Dendritic cell treated with granulocyte-macrophage colony-stimulating factor and Interleukin-4, amounts not matched to agents 40 ng/mL and 50 ng/mL, for 4 days (primary cell): ENCODE results near the gene EFEMP2.
A peak's percentile ranks its signal among the peaks of the same experiment; 100 is the strongest.

ENCODE experiments used
- H3K27ac Mint-ChIP-seq: one replicate; pipeline ENCODE4 v1.8.0; 2022; ENCODE audit warnings: mild to moderate bottlenecking, mixed read lengths
- H3K27me3 Mint-ChIP-seq: one replicate; pipeline ENCODE4 v1.8.0; 2022; ENCODE audit warnings: mild to moderate bottlenecking, mixed read lengths
- H3K36me3 Mint-ChIP-seq: one replicate; pipeline ENCODE4 v1.8.0; 2022; ENCODE audit warnings: low read depth, mixed read lengths
- H3K4me1 Mint-ChIP-seq: one replicate; pipeline ENCODE4 v1.8.0; 2022; ENCODE audit warnings: low read depth, mixed read lengths
- H3K4me3 Mint-ChIP-seq: one replicate; pipeline ENCODE4 v1.8.0; 2022; ENCODE audit warnings: mild to moderate bottlenecking, moderate library complexity, mixed read lengths
- H3K9me3 Mint-ChIP-seq: one replicate; pipeline ENCODE4 v1.8.0; 2022; ENCODE audit warnings: mixed read lengths
- intact Hi-C: fragments of 100-400 bp; cut with micrococcal nuclease; formaldehyde crosslinking; loops from one replicate; pipeline ENCODE4 v1.15.0; 2022

The EFEMP2 gene

DNA sequence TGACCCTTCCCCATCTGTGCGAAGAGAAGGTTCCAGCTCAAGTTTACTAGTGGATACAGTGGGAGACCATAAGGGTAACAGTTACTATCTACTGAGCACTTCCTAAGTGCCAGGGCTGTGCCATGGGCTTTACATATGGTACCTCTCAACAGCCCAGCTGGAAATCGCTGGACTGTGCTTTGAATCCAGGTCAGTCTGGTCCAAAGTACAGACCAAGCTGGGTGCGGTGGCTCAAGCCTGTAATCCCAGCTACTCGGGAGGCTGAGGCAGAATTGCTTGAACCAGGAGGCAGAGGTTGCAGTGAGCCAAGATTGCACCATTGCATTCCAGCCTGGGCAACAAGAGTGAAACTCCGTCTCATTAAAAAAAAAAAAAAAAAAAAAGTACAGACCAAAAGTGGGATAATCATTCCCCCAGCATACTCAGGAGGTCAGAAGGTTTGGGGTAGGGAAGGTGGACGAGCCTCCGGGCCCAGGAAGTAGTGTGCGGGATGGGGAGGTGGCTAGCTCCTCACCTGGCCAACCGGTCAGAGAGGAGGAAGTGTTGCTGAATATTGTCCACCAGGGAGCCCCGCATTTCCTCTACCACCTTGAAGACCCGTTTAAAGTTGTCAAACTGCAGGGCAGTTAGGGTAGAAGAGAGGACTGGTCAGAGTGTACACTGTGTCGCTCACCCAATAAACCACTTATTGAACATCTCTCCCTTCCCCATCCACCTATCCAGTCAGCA, 13.4 kb upstream of the EFEMP2 start:
- Mint-ChIP-seq H3K36me3 (peaks cover 74% of the 10 kb centered on the region), H3K4me3 (no peak overlapping the region), H3K4me1 (peaks cover 69% of the 10 kb centered on the region), H3K27me3 (no peaks in the 10 kb centered on the region), H3K27ac (no peak overlapping the region), H3K9me3 (no peaks in the 10 kb centered on the region)
- intact Hi-C loops: loop anchor here (2.0 kb wide), 1 partner anchor 175 kb away; no protein-coding TSS in a partner anchor

DNA sequence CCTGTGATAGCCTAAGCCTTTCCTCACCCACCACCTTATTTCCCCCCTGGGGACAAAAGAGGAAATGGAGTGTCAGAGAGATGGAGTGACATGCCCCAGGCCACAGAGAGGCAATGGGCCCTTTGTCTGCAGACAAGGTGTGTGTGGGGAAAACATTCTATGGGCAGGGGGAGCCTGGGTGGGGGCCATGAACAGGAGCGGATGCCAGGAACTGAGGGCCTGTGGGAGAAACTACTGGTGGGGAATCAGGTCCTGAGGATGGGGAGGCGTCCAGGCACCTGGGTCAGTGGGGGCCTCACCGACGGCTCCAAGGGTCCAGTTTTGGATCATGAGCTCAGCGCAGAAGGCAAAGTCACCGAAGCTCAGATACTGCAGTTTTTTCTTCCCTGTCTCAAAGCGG, 12.6 kb upstream of the EFEMP2 start:
- Mint-ChIP-seq H3K9me3 (no peaks in the 10 kb centered on the region), H3K4me1 (peaks cover 75% of the 10 kb centered on the region), H3K27ac (no peak overlapping the region), H3K36me3 (peaks cover 74% of the 10 kb centered on the region), H3K4me3 (no peak overlapping the region), H3K27me3 (no peaks in the 10 kb centered on the region)
- intact Hi-C loops: loop anchor here (2.0 kb wide), 1 partner anchor 174 kb away; no protein-coding TSS in a partner anchor

DNA sequence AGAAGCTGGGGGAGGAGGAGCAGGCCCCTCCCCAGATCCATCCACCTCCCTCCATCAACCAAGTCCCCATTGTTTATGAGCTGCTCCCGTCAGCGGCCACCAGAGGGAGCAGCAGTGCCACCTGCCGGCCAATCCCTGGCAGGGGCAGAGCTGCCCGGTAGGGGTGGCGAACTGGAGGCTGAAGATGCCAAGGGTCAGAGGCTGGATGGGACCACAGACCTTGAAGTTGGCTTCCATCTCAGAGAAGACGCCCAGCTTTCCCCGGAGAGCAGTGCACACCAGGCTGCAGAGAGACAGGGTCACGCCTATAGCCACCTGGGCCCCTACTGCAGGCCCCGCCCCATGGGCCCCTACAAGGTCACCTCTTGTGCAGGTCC, 12.1 kb upstream of the EFEMP2 start:
- Mint-ChIP-seq H3K36me3 (peaks cover 74% of the 10 kb centered on the region), H3K4me1 (peaks cover 75% of the 10 kb centered on the region), H3K9me3 (no peaks in the 10 kb centered on the region), H3K27ac (no peak overlapping the region), H3K4me3 (no peak overlapping the region), H3K27me3 (no peaks in the 10 kb centered on the region)
- intact Hi-C loops: loop anchor here (1.0 to 2.0 kb wide), 2 partner anchors 105 to 174 kb away; no protein-coding TSS in a partner anchor

DNA sequence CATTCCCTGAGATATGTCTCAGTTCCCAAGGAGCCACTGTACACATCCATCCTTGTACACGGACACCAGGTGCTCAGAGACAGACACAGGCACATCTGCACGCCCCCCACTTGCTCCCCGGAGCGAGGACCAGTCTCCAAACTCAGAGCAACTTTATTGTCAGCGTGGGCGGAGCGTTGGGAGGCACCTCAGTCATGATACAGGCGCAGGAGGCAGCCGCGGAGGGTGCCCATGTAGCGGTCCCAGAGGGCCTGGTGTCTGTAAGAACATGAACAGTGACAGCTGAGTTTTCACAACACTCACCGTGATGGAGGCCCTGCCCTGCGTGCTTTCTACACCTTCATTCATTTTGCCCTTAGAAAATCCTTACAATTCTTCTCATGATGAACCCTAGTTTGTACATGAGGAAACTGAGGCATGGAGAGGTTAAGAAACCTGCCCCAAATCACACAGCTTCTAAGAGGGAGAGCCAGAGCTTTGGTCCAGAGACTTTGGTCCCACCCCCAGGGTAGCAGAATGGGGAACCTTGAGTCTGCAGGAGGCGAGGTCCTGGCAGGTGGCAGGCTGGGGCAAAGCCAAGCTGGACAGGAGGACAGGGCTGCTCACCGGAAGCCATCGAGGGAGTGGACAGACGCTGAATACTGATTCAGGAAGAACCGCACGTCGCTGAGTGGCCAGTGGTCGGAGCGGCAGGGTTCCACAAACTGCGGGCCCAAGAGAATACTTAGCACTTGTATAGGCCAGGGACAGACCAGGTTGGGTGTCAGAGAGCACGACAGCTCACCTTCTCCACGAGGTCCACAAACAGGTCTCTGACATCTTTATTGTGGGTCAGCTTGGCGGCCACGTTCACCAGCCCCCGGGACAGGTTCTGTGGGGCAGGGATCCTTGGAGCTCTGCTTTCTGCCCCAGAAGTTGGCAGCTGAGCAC, 11.5 kb upstream of the EFEMP2 start:
- intact Hi-C loops: loop anchor here (1.0 to 2.0 kb wide), 2 partner anchors 105 to 173 kb away; no protein-coding TSS in a partner anchor
- H3K36me3 Mint-ChIP-seq: peaks cover 74% of the 10 kb centered on the region
- H3K4me3 Mint-ChIP-seq: no peak overlapping the region
- peaks cover 75% of the 10 kb centered on the region for H3K4me1 Mint-ChIP-seq
- peaks cover 2% of the 10 kb centered on the region for H3K27me3 Mint-ChIP-seq
- H3K27ac Mint-ChIP-seq: no peak overlapping the region
- H3K9me3 Mint-ChIP-seq: no peaks in the 10 kb centered on the region

DNA sequence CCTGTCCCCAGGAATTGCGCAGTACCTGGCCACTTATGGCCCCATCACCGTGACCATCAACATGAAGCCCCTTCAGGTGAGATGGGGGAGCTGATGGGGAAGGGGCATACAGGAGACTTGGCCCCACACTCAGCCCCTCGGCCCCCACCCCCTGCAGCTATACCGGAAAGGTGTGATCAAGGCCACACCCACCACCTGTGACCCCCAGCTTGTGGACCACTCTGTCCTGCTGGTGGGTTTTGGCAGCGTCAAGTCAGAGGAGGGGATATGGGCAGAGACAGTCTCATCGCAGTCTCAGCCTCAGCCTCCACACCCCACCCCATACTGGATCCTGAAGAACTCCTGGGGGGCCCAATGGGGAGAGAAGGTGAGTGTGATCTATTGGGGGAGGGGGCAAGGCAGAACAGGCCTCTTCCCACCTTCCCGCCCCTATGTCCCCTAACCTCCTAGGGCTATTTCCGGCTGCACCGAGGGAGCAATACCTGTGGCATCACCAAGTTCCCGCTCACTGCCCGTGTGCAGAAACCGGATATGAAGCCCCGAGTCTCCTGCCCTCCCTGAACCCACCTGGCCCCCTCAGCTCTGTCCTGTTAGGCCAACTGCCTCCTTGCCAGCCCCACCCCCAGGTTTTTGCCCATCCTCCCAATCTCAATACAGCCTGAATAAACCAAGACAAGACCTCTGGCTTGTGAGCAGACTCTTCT, 10.6 kb upstream of the EFEMP2 start:
- H3K36me3 Mint-ChIP-seq: peaks cover 65% of the 10 kb centered on the region
- intact Hi-C loops: no loop called here
- no peak overlapping the region for H3K4me3 Mint-ChIP-seq
- H3K4me1 Mint-ChIP-seq: peaks cover 75% of the 10 kb centered on the region
- H3K9me3 Mint-ChIP-seq: no peaks in the 10 kb centered on the region
- no peak overlapping the region for H3K27ac Mint-ChIP-seq
- H3K27me3 Mint-ChIP-seq: peaks cover 3% of the 10 kb centered on the region

DNA sequence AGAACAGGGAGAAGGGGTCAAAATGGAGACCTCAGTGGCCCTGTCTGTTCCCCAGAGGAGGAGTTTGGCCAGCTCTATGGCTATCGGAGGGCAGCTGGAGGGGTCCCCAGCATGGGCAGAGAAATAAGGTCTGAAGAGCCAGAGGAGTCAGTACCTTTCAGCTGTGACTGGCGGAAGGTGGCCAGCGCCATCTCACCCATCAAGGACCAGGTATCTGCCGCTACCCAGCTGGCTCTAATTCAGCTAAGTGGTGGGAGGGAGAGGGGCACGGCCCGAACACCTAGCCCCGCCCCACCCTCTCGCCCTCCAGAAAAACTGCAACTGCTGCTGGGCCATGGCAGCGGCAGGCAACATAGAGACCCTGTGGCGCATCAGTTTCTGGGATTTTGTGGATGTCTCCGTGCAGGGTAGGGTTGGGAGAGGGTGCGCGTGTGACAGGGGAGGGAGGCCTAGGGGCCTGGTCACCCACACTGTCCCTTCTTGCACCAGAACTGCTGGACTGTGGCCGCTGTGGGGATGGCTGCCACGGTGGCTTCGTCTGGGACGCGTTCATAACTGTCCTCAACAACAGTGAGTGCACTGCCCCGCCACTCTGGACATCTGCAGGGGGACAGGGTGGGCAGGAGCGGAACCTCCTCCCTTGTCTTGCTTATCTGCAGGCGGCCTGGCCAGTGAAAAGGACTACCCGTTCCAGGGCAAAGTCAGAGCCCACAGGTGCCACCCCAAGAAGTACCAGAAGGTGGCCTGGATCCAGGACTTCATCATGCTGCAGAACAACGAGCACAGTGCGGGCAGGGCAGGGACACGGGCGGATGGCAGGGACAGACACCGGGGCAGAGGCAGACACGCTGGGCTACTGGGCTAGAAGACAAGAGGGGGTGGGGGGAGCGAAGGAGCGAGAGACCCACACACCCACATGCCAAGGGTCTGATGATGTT, 9.8 kb upstream of the EFEMP2 start:
- Mint-ChIP-seq H3K36me3 (peaks cover 58% of the 10 kb centered on the region), H3K4me3 (no peak overlapping the region), H3K27ac (no peak overlapping the region), H3K9me3 (no peaks in the 10 kb centered on the region), H3K27me3 (peaks cover 3% of the 10 kb centered on the region), H3K4me1 (peaks cover 73% of the 10 kb centered on the region)
- intact Hi-C loops: no loop called here

DNA sequence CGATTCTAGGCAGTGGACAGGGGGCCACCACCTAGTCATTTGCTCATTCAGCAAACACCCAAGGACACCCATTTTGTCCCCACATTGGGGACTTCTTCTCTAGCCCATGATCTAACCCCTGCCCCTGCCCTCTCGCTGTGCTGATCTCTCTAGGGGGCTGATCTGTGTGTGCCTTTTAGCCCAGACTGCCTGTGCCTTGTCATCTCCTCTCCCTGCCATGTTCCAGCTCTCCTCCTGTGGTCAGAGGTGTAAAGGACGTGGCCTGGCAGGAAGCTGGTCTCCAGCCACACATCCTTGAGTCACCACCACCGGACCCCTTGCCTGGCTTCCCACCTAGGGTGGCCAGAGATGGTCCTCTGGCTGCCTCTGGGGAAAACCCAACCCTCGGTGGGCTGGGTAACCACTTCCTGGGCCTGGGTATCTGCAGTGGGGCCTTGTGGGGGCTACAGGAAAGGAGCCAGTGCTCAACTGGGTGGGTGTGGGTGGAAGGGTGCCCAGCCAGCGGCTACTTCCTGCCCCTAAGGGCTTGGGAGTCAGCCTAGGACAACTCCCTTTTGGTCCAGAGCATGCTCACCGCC, 8.3 kb upstream of the EFEMP2 start:
- peaks cover 43% of the 10 kb centered on the region for H3K36me3 Mint-ChIP-seq
- peak overlapping the region; percentile 13 for H3K27ac Mint-ChIP-seq
- H3K4me1 Mint-ChIP-seq: peaks cover 71% of the 10 kb centered on the region

DNA sequence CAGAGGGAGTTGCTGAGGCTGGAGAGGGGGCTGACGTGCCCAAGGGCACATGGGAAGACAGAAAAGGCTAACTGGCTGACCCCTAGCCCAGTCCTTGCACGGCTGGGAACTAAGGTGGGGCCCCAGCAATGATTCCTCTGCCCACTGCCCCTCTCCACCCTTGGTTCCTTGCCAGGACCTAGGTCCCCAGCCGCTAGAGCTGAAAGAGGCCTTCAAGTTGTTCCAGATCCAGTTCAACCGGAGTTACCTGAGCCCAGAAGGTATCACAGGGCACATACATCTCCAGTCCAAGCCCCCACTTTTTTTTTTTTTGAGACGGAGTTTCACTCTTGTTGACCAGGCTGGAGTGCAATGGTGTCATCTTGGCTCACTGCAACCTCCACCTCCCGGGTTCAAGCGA, 7.4 kb upstream of the EFEMP2 start:
- Mint-ChIP-seq H3K9me3 (no peaks in the 10 kb centered on the region), H3K27me3 (peaks cover 3% of the 10 kb centered on the region), H3K4me3 (no peak overlapping the region), H3K4me1 (peaks cover 67% of the 10 kb centered on the region), H3K27ac (peak overlapping the region; percentile 20), H3K36me3 (peaks cover 34% of the 10 kb centered on the region)
- intact Hi-C loops: no loop called here

More for the DNA sequence above, 8.3 kb upstream of the EFEMP2 start:
- Mint-ChIP-seq H3K9me3 (no peaks in the 10 kb centered on the region), H3K4me3 (no peak overlapping the region), H3K27me3 (peaks cover 3% of the 10 kb centered on the region)
- intact Hi-C loops: no loop called here

DNA sequence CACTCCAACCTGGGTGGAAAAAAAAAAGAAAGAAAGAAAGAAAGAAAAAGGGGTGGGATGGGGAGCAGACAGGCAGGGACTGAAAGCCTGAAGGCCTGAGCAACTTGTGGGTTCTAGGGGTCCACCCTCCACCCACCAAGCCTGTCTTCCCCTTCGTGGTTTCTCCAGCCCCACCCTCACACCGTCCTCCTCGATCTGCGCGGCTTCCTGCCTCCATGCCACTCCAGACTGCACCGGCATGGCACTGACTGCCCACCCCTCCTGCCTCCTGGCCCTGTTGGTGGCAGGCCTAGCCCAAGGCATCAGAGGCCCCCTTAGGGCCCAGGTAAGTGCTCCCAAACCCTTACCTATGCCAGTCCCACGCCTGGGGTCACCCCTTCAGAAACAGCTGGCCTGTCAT, 7.0 kb upstream of the EFEMP2 start, which contains the start of gene CTSW:
Gene CTSW, plus strand, starts transcription at position 221 of the 400 bp plus-strand sequence. Its CDS starts 18 bp downstream, at position 239.
- H3K9me3 Mint-ChIP-seq: no peaks in the 10 kb centered on the region
- H3K27me3 Mint-ChIP-seq: peaks cover 3% of the 10 kb centered on the region
- peaks cover 30% of the 10 kb centered on the region for H3K36me3 Mint-ChIP-seq
- H3K4me1 Mint-ChIP-seq: peaks cover 63% of the 10 kb centered on the region
- intact Hi-C loops: no loop called here
- peak within 1 kb of the TSS; percentile 20 for H3K27ac Mint-ChIP-seq
- peak within 1 kb of the TSS; percentile 51 for H3K4me3 Mint-ChIP-seq

DNA sequence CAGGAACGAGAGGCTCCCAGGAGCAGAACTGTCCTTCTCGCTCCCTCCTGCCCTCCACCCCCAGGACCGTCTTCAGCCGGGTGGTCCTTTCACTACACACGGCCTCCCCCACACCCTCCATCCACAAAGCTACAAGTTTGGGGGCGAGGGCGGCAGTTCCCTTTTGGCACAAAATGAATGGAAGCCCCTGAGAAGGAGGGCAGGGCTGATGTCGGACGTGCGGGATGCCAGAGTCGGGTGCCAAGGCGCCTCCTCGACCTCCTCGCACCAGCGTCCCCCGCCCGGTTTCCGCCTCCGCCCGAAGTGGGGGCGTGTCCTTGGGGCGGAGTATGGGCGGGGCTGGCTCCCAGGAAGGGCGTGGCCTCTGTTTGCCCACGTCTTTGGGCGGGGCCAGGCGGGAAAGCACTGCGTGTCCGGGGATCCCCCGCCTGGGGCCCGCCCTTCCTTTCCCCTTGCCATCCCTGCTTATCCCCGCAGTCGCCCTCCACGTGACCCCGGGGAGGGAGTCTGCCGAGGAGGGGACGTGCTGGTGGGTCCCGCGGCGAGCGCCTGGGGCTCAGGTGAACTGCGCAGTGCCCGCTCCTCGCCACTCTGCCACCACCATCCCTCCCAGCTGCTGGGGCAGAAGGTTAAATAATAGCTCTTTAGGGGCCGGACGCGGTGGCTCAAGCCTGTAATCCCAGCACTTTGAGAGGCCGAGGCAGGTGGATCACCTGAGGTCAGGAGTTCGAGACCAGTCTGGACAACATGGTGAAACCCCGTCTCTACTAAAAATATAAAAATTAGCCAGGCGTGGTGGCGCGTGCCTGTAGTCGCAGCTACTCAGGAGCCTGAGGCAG, 937 bp upstream of the EFEMP2 start:
- intact Hi-C loops: no loop called here
- Mint-ChIP-seq H3K4me1 (peaks cover 59% of the 10 kb centered on the region), H3K27ac (peak overlapping the region; percentile 95), H3K9me3 (no peaks in the 10 kb centered on the region), H3K36me3 (peaks cover 10% of the 10 kb centered on the region), H3K27me3 (peaks cover 25% of the 10 kb centered on the region), H3K4me3 (peak overlapping the region; percentile 96)

DNA sequence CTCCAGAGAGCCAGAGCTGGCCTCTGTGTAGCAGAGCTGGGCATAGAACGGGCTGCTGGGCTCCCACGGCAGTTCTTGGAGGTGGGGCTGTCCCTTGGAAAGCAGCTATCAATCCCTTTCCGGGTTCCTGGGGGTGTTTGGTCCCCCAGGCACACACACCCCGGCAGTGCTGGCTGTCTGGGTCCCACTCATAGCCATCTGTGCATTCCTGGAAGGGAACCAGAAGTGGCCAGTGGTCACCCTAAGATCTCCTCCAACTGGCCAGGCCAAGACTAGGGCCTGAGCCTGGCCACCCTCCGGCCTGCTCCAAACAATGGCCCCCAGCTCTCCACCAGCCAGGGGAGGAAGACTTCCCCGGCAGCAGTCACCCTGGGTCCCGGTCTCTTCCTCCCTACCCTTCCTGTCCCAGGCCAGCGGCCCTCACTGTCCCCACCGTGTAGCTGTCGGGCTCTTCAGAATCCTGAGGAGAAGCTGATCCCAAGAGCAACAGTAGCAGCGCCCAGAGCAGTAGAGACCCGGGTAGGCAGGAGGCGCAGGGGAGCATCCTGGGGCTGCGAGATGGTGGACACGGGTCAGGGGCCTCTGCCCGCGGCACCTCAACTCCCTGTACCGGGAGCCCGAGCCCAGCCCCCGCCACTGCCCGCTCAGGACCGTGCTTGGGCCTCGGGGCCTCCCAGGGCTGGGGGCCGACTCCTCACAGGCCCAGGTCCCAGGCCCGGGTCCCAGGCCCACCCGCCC, 620 bp downstream of the EFEMP2 start:
- Mint-ChIP-seq H3K27ac (peak overlapping the region; percentile 73), H3K9me3 (no peaks in the 10 kb centered on the region), H3K4me3 (peak overlapping the region; percentile 34), H3K4me1 (peaks cover 56% of the 10 kb centered on the region), H3K36me3 (peaks cover 26% of the 10 kb centered on the region), H3K27me3 (peaks cover 25% of the 10 kb centered on the region)
- intact Hi-C loops: no loop called here
